MCF 10A (cell line): ENCODE measurements around the gene PCNX2. TPM values are rescaled to one million over a fixed set of nuclear protein-coding genes. Genes with fewer than 3 reads are reported as not detected.

Experiments
- BruUV-seq: library from RNA; stranded (reverse); fragments of 400-500 nt; replicated peaks from 2 replicates; lab custom pipeline; 2021; lab: Mats Ljungman, UMichigan
- CTCF ChIA-PET: fragments of 300-600 bp; sonication (Branson Sonifier 250); formaldehyde crosslinking; extraction: SDS; loops from one replicate; lab custom pipeline; 2021; ENCODE audit warnings: antibody characterized with exemption, inconsistent platforms; lab: Yijun Ruan, JAX
- POLR2A ChIA-PET: fragments of 300-600, 350-650 bp; sonication (Branson Sonifier 250); formaldehyde crosslinking; extraction: SDS; loops from one replicate; lab custom pipeline; 2020; ENCODE audit warnings: antibody characterized with exemption, inconsistent platforms; lab: Yijun Ruan, JAX
- DNase-seq: peaks from one replicate; pipeline ENCODE4 v3.0.0-alpha.2; 2018; ENCODE audit not compliant: unreplicated experiment
- H3K27ac Mint-ChIP-seq: one replicate; pipeline ENCODE4 v1.8.0; 2022; ENCODE audit warnings: mild to moderate bottlenecking, low read depth, mixed read lengths; ENCODE audit not compliant: unreplicated experiment
- H3K27me3 Mint-ChIP-seq: one replicate; pipeline ENCODE4 v1.8.0; 2022; ENCODE audit warnings: mixed read lengths; ENCODE audit not compliant: insufficient read depth, unreplicated experiment
- H3K36me3 Mint-ChIP-seq: one replicate; pipeline ENCODE4 v1.8.0; 2022; ENCODE audit warnings: mild to moderate bottlenecking, moderate library complexity, mixed read lengths; ENCODE audit not compliant: insufficient read depth, unreplicated experiment
- H3K4me1 Mint-ChIP-seq: one replicate; pipeline ENCODE4 v1.8.0; 2022; ENCODE audit warnings: mixed read lengths; ENCODE audit not compliant: insufficient read depth, unreplicated experiment
- H3K4me3 Mint-ChIP-seq: one replicate; pipeline ENCODE4 v1.8.0; 2022; ENCODE audit warnings: mild to moderate bottlenecking, moderate library complexity, mixed read lengths; ENCODE audit not compliant: unreplicated experiment
- H3K9me3 Mint-ChIP-seq: one replicate; pipeline ENCODE4 v1.8.0; 2022; ENCODE audit warnings: mixed read lengths; ENCODE audit not compliant: unreplicated experiment
- CTCF ChIP-seq: fragments of 200-600 bp; IDR thresholded peaks from one replicate; pipeline ENCODE4 v1.8.0; 2022; ENCODE audit warnings: antibody characterized with exemption, mild to moderate bottlenecking; ENCODE audit not compliant: unreplicated experiment
- intact Hi-C: fragments of 100-400 bp; cut with micrococcal nuclease; formaldehyde crosslinking; loops from 2 replicates; pipeline ENCODE4 v1.14.1; 2022
- total RNA-seq: library from RNA; stranded (reverse); gene quantifications from 2 replicates; pipeline ENCODE4 v1.2.3, GENCODE V29; 2022

PCNX2 gene
- total RNA-seq, 1 experiment from 2014 or later = 80.5 TPM

GRCh38 chr1:233140974-233141373, 154.6 kb downstream of the PCNX2 start:
- BruUV-seq = no TSS peak
- H3K9me3 Mint-ChIP-seq = no peaks in the 10 kb centered on the region
- ChIA-PET POLR2A (interaction anchor here (1.0 to 1.4 kb wide), 2 partner anchors 14 to 28 kb away, joined by 6 to 7 read pairs; no protein-coding TSS in a partner anchor), CTCF (interaction anchor here (0.7 kb wide), 1 partner anchor 1217 kb away, joined by 5 read pairs; no protein-coding TSS in a partner anchor)
- TF ChIP-seq CTCF = no peak
- H3K4me1 Mint-ChIP-seq = no peaks in the 10 kb centered on the region
- intact Hi-C loops = no loop called here
- H3K4me3 Mint-ChIP-seq = no peak overlapping the region
- H3K27me3 Mint-ChIP-seq = no peaks in the 10 kb centered on the region
- no peak overlapping the region for H3K27ac Mint-ChIP-seq
- DNase-seq = no peak
- peaks cover 39% of the 10 kb centered on the region for H3K36me3 Mint-ChIP-seq

DNA sequence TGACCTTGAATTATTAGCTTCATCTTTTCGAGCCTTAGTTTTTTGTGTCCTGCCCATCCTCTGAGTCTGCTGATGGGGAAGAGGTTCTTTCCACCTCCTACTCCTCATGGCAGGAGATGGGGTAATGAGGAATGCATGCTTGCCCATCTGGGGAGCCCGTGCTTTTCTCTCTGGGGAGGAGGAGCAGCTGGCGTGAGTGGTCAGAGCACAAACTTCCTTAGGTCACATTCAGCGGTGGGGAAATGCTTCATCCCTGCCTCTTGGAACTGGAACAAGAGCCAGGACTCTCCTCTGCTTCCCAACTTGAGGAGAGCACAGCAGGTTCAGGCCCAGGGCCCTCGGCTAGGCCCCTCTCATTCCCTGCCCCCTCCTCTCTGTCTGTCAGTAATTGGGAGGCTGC, 155.0 kb downstream of the PCNX2 start:
- Mint-ChIP-seq H3K9me3 (no peaks in the 10 kb centered on the region), H3K27me3 (no peaks in the 10 kb centered on the region), H3K4me3 (no peak overlapping the region), H3K36me3 (peaks cover 39% of the 10 kb centered on the region), H3K4me1 (no peaks in the 10 kb centered on the region), H3K27ac (no peak overlapping the region)
- POLR2A ChIA-PET = interaction anchor here (1.0 to 1.4 kb wide), 3 partner anchors 15 to 50 kb away, joined by 3 to 7 read pairs (median 6); no protein-coding TSS in a partner anchor
- no TSS peak for BruUV-seq
- DNase-seq = no peak
- intact Hi-C loops = no loop called here
- CTCF ChIA-PET = no interaction called here
- TF ChIP-seq CTCF = no peak

- ChIA-PET POLR2A (interaction anchor here (1.2 kb wide), 2 partner anchors 26 to 49 kb away, joined by 3 to 4 read pairs; no protein-coding TSS in a partner anchor), CTCF (no interaction called here)
- Mint-ChIP-seq H3K9me3 (no peaks in the 10 kb centered on the region), H3K27me3 (no peaks in the 10 kb centered on the region), H3K4me3 (no peak overlapping the region), H3K4me1 (no peaks in the 10 kb centered on the region), H3K27ac (no peak overlapping the region), H3K36me3 (peaks cover 44% of the 10 kb centered on the region)
- no peak for TF ChIP-seq CTCF
- intact Hi-C loops = no loop called here
- DNase-seq = no peak
- no TSS peak for BruUV-seq
Observed at GRCh38 chr1:233138788-233139585, 156.5 kb downstream of the PCNX2 start.

- H3K4me3 Mint-ChIP-seq = no peak overlapping the region
- no peaks in the 10 kb centered on the region for H3K4me1 Mint-ChIP-seq
- no peak overlapping the region for H3K27ac Mint-ChIP-seq
- TF ChIP-seq CTCF = no peak
- peaks cover 62% of the 10 kb centered on the region for H3K36me3 Mint-ChIP-seq
- ChIA-PET POLR2A (interaction anchor here (1.0 kb wide), 1 partner anchor 54 kb away, joined by 5 read pairs; no protein-coding TSS in a partner anchor), CTCF (interaction anchor here (0.6 to 1.6 kb wide), 3 partner anchors 11 to 607 kb away, joined by 3 read pairs; no protein-coding TSS in a partner anchor)
- BruUV-seq = no TSS peak
- H3K27me3 Mint-ChIP-seq = no peaks in the 10 kb centered on the region
- intact Hi-C loops = no loop called here
- no peaks in the 10 kb centered on the region for H3K9me3 Mint-ChIP-seq
- DNase-seq = no peak
Observed at GRCh38 chr1:233135833-233136232, 159.7 kb downstream of the PCNX2 start.
